ENCODE measurements around the gene HPS1. TPM values are rescaled to one million over a fixed set of nuclear protein-coding genes. Genes with fewer than 3 reads are reported as not detected.

The HPS1 gene
- total RNA-seq, 1 donor: 42.3 TPM

DNA sequence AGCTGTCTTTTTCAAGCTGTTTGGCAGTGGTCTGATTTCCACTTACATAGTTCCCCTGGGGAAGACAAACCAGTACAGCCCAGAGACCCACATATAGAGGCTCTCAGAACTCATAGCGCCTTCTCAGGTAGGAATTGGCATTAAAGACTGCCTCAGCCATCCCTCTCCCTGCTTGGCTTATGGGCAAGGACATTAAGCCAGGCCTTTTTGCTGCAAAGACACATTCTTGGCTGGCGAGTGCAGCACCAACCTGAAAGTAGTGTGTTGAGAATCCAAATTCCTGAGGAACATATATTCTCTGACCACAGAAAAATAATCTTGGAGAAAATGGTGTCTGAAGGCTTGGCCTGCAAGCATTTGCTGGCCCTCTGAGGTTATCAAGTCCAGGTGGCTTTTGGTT lies 39.2 kb upstream of the HPS1 start:
- peak; percentile 13 for DNase-seq (ENCODE audit: low read depth)
- TF ChIP-seq, protein P1, sequence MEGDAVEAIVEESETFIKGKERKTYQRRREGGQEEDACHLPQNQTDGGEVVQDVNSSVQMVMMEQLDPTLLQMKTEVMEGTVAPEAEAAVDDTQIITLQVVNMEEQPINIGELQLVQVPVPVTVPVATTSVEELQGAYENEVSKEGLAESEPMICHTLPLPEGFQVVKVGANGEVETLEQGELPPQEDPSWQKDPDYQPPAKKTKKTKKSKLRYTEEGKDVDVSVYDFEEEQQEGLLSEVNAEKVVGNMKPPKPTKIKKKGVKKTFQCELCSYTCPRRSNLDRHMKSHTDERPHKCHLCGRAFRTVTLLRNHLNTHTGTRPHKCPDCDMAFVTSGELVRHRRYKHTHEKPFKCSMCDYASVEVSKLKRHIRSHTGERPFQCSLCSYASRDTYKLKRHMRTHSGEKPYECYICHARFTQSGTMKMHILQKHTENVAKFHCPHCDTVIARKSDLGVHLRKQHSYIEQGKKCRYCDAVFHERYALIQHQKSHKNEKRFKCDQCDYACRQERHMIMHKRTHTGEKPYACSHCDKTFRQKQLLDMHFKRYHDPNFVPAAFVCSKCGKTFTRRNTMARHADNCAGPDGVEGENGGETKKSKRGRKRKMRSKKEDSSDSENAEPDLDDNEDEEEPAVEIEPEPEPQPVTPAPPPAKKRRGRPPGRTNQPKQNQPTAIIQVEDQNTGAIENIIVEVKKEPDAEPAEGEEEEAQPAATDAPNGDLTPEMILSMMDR (IDR thresholded peaks at IDR 0.05; ENCODE audit: insufficient read depth, low read length): no peak
- H3K4me3 ChIP-seq (ENCODE audit: low read depth, low read length): no peak overlapping the region

DNA sequence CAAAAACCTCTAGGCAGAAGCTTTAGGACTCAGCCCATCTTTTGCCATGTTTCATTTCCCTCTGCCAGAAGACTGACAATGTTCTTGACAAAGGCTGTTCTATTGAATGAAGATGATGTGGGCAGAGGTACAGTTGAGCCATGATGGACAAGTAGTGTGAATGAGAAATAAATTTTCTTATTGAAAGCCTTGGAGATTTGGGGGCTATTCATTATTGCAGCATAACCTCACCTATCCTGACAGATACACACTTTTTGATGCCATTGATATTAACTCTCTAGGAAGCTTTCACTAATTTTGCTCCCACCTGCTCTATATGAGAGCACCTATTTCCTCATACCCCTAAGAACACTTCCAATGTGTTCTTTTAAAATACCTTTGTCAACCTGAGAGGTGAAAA lies 36.9 kb upstream of the HPS1 start:
- DNase-seq (ENCODE audit: low read depth): no peak
- TF ChIP-seq, protein P1 (IDR thresholded peaks at IDR 0.05; ENCODE audit: insufficient read depth, low read length): no peak
- no peak overlapping the region for H3K4me3 ChIP-seq (ENCODE audit: low read depth, low read length)

DNA sequence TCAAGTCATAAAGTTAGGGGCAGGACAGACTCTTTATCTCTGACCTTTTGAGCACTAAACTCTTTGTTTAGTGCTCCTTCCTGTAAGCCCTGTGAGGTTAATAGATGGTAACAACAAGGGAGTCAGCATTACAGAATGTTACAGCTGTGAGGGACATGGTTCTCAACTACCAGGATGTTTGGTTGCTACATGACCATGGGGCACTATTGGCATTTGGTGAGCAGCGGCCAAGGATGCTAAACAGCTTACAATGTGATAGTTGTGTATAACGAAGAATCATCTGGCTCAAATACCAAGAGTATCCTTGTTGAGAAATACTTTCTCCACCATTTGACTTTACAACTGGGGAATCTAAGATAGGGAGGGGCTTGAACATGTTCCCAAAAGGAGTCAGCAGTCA lies 35.4 kb upstream of the HPS1 start:
- H3K4me3 ChIP-seq (ENCODE audit: low read depth, low read length): no peak overlapping the region
- DNase-seq (ENCODE audit: low read depth): no peak
- TF ChIP-seq, protein P1 (IDR thresholded peaks at IDR 0.05; ENCODE audit: insufficient read depth, low read length): no peak

DNA sequence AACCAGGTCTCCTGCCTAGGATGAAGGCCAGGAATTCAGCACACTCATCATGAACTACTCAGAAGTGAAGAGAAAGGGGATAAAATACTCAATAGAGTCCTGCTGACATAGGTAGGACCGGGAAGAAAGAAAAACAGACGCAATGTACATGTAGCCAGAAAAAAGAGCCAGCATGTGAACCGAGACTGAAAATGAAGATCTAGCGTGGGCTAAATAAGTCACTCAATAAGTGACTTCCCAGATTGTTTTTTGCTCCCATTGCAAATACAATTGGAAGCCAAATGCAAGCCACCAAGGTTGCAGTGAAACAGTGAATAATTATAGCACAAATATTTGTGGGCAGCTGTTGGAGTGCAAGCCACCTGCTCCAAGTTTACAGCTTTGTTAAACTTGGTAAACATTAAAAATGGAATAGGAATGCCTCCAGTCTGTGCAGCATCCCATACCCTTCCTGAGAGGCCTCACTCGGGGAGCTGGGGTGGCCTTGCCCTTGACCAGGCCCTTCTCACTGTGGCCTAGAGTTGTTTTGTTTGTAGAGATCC lies 34.7 kb upstream of the HPS1 start:
- TF ChIP-seq, protein P1 (IDR thresholded peaks at IDR 0.05; ENCODE audit: insufficient read depth, low read length): no peak
- DNase-seq (ENCODE audit: low read depth): no peak
- no peak overlapping the region for H3K4me3 ChIP-seq (ENCODE audit: low read depth, low read length)

DNA sequence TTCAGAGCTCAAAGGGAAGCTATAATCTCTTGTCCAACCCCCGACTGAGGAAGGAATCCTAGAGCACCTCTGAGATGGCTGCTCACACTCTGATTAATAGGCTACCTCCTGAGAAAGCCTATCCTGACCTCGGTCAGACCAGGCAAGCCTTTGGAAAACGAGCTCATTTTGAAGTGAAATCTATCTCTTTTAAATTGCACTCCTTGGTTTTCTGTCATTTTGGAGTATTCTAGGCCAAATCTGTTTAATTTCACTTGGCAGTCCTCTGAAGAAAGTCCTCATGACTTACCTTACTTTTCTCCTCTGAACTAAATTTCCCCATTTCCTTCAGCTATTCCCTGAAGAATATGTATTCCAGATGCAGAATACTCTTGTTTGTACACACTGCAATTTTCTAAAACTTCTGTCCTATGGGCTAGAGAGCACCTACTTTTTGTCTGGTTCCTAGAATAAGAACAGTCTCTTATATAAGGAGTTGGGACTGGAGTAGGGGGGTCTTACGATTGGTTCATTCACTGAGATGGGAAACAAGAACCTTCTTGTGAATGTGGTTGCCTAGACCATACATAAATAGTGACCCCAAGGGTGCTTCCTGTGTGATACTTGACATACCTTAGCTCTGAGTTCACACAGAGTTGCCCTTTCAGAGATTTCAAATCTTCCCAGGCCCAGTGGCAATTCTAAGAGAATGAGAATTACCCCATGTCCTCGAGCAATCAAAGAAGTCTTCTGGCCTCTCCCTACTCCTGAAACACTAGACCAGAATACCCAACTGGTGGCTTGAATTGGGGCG lies 31.9 kb upstream of the HPS1 start:
- TF ChIP-seq, protein P1 (IDR thresholded peaks at IDR 0.05; ENCODE audit: insufficient read depth, low read length): no peak
- H3K4me3 ChIP-seq (ENCODE audit: low read depth, low read length): no peak overlapping the region
- DNase-seq (ENCODE audit: low read depth): no peak

DNA sequence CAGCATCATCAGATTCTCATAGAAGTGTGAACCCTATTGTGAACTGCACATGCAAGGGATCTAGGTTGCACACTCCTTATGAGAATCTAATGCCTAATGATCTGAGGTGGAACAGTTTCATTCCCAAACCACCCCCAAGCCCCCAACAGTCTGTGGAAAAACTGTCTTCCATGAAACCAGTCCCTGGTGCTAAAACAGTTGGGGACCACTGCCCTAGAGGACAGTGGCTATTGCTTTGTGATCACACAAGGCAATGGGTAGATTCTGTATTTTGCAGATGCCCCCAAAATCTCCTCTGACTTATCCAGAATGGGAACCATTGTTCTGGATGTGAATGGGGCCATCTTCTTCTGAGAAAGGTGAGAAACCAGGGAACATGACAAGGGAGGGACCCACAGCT lies 31.1 kb upstream of the HPS1 start:
- TF ChIP-seq, protein P1 (IDR thresholded peaks at IDR 0.05; ENCODE audit: insufficient read depth, low read length): no peak
- no peak overlapping the region for H3K4me3 ChIP-seq (ENCODE audit: low read depth, low read length)
- no peak for DNase-seq (ENCODE audit: low read depth)
